NCI-H748 treated with DMSO at 0.1 percent for 48 hours (cell line): Measurements from ENCODE around the gene HTT.

Source experiments
- DNase-seq: peaks from one replicate; lab custom pipeline; 2025; lab: John Stamatoyannopoulos, UW

The HTT gene

GRCh38 chr4:3200423-3201090 is 126.1 kb downstream of the HTT start:
- DNase-seq = no peak

GRCh38 chr4:3201718-3202702 is 127.5 kb downstream of the HTT start:
- DNase-seq = no peak

GRCh38 chr4:3202836-3203820 is 128.6 kb downstream of the HTT start:
- no peak for DNase-seq

- no peak for DNase-seq
Observed at GRCh38 chr4:3203971-3204431, 129.5 kb downstream of the HTT start.

GRCh38 chr4:3205995-3206394 is 131.5 kb downstream of the HTT start:
- no peak for DNase-seq

- DNase-seq = no peak
Observed at GRCh38 chr4:3206439-3207100, 132.1 kb downstream of the HTT start.

GRCh38 chr4:3207531-3208037 is 133.1 kb downstream of the HTT start:
- no peak for DNase-seq

GRCh38 chr4:3208826-3209225 is 134.3 kb downstream of the HTT start:
- no peak for DNase-seq

- no peak for DNase-seq
Observed at GRCh38 chr4:3209551-3210325, 135.3 kb downstream of the HTT start.

GRCh38 chr4:3210467-3210866 is 136.0 kb downstream of the HTT start:
- DNase-seq = no peak

GRCh38 chr4:3211866-3212265 is 137.4 kb downstream of the HTT start:
- no peak for DNase-seq

GRCh38 chr4:3212391-3213105 is 138.1 kb downstream of the HTT start:
- no peak for DNase-seq

- no peak for DNase-seq
Observed at GRCh38 chr4:3213106-3213425, 138.6 kb downstream of the HTT start.

- no peak for DNase-seq
Observed at GRCh38 chr4:3213661-3214250, 139.3 kb downstream of the HTT start.

GRCh38 chr4:3215256-3215655 is 140.8 kb downstream of the HTT start:
- no peak for DNase-seq

- DNase-seq = no peak
Observed at GRCh38 chr4:3215733-3216132, 141.3 kb downstream of the HTT start.

GRCh38 chr4:3217266-3217665 is 142.8 kb downstream of the HTT start:
- no peak for DNase-seq

GRCh38 chr4:3217771-3218170 is 143.3 kb downstream of the HTT start:
- no peak for DNase-seq
